H1 (cell line): ENCODE results near the gene CNGB1. TPM values are rescaled to one million over a fixed set of nuclear protein-coding genes. Genes with fewer than 3 reads are reported as not detected.
A peak's percentile ranks its signal among the peaks of the same experiment; 100 is the strongest.

Source experiments
- CTCF ChIA-PET: fragments of 300-600 bp; sonication (Branson Sonifier 250); formaldehyde crosslinking; loops from one replicate; lab custom pipeline; 2021; ENCODE audit not compliant: partially characterized antibody; lab: Charles Lee
- POLR2A ChIA-PET: fragments of 300-600 bp; sonication (Branson Sonifier 250); formaldehyde crosslinking; loops from one replicate; lab custom pipeline; 2021; ENCODE audit warnings: inconsistent platforms; ENCODE audit not compliant: partially characterized antibody; lab: Charles Lee
- DNase-seq, 2 experiments: peaks; one replicate each; pipeline versions ENCODE4 v3.0.0 to v3.0.0-alpha.2; 2010 to 2022; ENCODE audit warnings: low spot score in 2 of 2, low read depth in 1 of 2, mixed read lengths in 1 of 2
- FAIRE-seq: peaks from 2 replicates; lab custom pipeline; 2011; peaks lifted over from hg19 to GRCh38; lab: Jason Lieb, UNC
- H2AFZ ChIP-seq: 2 replicates; pipeline ENCODE4 v1.8.1; 2012; ENCODE audit warnings: low read length, inconsistent platforms
- H2AK5ac ChIP-seq: 2 replicates; pipeline ENCODE4 v1.6.1; 2013; ENCODE audit warnings: low read depth, low read length
- H2BK120ac ChIP-seq: replicated peaks from 2 replicates; pipeline ENCODE3; 2013; ENCODE audit warnings: low read depth, low read length, inconsistent platforms
- H2BK12ac ChIP-seq: 2 replicates; pipeline ENCODE4 v1.6.1; 2013; ENCODE audit warnings: low read depth, low read length
- H2BK15ac ChIP-seq: 2 replicates; pipeline ENCODE4 v1.6.1; 2013; ENCODE audit warnings: low read length
- H2BK20ac ChIP-seq: 2 replicates; pipeline ENCODE4 v1.6.1; 2013; ENCODE audit warnings: low read length
- H2BK5ac ChIP-seq: 2 replicates; pipeline ENCODE4 v1.6.1; 2013; ENCODE audit warnings: low read depth, low read length
- H3K14ac ChIP-seq: 2 replicates; pipeline ENCODE4 v1.6.1; 2013; ENCODE audit warnings: inconsistent platforms; ENCODE audit not compliant: insufficient read length
- H3K18ac ChIP-seq: 2 replicates; pipeline ENCODE4 v1.6.1; 2013; ENCODE audit warnings: low read length; ENCODE audit errors: extremely low read depth
- H3K23ac ChIP-seq: 2 replicates; pipeline ENCODE4 v1.6.1; 2013; ENCODE audit warnings: inconsistent platforms; ENCODE audit not compliant: insufficient read length
- H3K23me2 ChIP-seq: 2 replicates; pipeline ENCODE4 v1.6.1; 2013; ENCODE audit warnings: low read depth, low read length
- H3K27ac ChIP-seq: 2 replicates; pipeline ENCODE4 v1.6.1; 2011; ENCODE audit warnings: low read depth, low read length, inconsistent platforms
- H3K27me3 ChIP-seq, 4 experiments: replicated peaks in 1 of 4; 1 replicate in 1 of 4; 2 replicates in 3 of 4; pipeline versions ENCODE4 v1.6.1 to v1.8.1; 2011 to 2013; ENCODE audit warnings: low read length in 3 of 4, mild to moderate bottlenecking in 3 of 4, inconsistent platforms in 2 of 4, mixed read lengths in 2 of 4, moderate library complexity in 1 of 4; ENCODE audit not compliant: control insufficient read depth in 3 of 4, insufficient read depth in 3 of 4; ENCODE audit errors: extremely low read depth in 1 of 4
- H3K36me3 ChIP-seq, 4 experiments: 2 replicates each; pipeline versions ENCODE4 v1.6.1 to v1.8.1; 2011 to 2013; ENCODE audit warnings: mild to moderate bottlenecking in 4 of 4, low read length in 3 of 4, moderate library complexity in 2 of 4, control low read depth in 1 of 4, inconsistent platforms in 1 of 4; ENCODE audit not compliant: insufficient read depth in 4 of 4, control insufficient read depth in 2 of 4
- H3K4ac ChIP-seq: replicated peaks from 2 replicates; pipeline ENCODE3; 2013; ENCODE audit warnings: low read length, low read depth, mixed read lengths, inconsistent platforms; ENCODE audit not compliant: insufficient read length
- H3K4me1 ChIP-seq, 4 experiments: replicated peaks in 1 of 4; 1 replicate in 1 of 4; 2 replicates in 3 of 4; pipeline versions ENCODE4 v1.6.1 to v1.8.1; 2011 to 2013; ENCODE audit warnings: low read length in 3 of 4, inconsistent platforms in 2 of 4, mixed read lengths in 1 of 4; ENCODE audit not compliant: insufficient read depth in 4 of 4, control insufficient read depth in 3 of 4
- H3K4me2 ChIP-seq, 2 experiments: 2 replicates each; pipeline versions ENCODE4 v1.6.1 to v1.8.1; 2011 to 2013; ENCODE audit warnings: low read depth in 2 of 2, low read length in 2 of 2, control low read depth in 1 of 2, inconsistent platforms in 1 of 2, mild to moderate bottlenecking in 1 of 2; ENCODE audit not compliant: insufficient read depth in 1 of 2
- H3K4me3 ChIP-seq, 4 experiments: fragments of 200-600, 300-600 bp in 1 of 4; sonication (generic), shearing (Covaris generic), sonication (Bioruptor Twin) in 1 of 4; 2 replicates each; pipeline versions ENCODE4 v1.5.1 to v1.8.1; 2011 to 2016; ENCODE audit warnings: low read length in 4 of 4, low read depth in 3 of 4, control low read depth in 2 of 4, inconsistent platforms in 2 of 4, mild to moderate bottlenecking in 2 of 4, mixed read lengths in 1 of 4, moderate library complexity in 1 of 4; ENCODE audit not compliant: insufficient read depth in 2 of 4; ENCODE audit errors: extremely low read depth in 1 of 4
- H3K56ac ChIP-seq: replicated peaks from 2 replicates; pipeline ENCODE3; 2013; ENCODE audit warnings: low read depth, mild to moderate bottlenecking, mixed read lengths, low read length, inconsistent platforms; ENCODE audit not compliant: insufficient read length
- H3K79me1 ChIP-seq: 2 replicates; pipeline ENCODE4 v1.6.1; 2013; ENCODE audit warnings: low read depth, low read length, control low read depth
- H3K79me2 ChIP-seq, 2 experiments: 2 replicates each; pipeline versions ENCODE4 v1.6.1 to v1.8.1; 2012 to 2013; ENCODE audit warnings: low read length in 2 of 2, mild to moderate bottlenecking in 2 of 2, inconsistent platforms in 1 of 2; ENCODE audit not compliant: insufficient read depth in 2 of 2, control insufficient read depth in 1 of 2
- H3K9ac ChIP-seq, 4 experiments: replicated peaks in 1 of 4; 1 replicate in 1 of 4; 2 replicates in 3 of 4; pipeline versions ENCODE4 v1.6.1 to v1.8.1; 2011 to 2013; ENCODE audit warnings: low read depth in 3 of 4, low read length in 3 of 4, control low read depth in 2 of 4, mild to moderate bottlenecking in 2 of 4, moderate library complexity in 2 of 4, inconsistent platforms in 1 of 4; ENCODE audit errors: extremely low read depth in 1 of 4
- H3K9me3 ChIP-seq, 2 experiments: 2 replicates each; pipeline versions ENCODE4 v1.6.1 to v1.8.1; 2012 to 2013; ENCODE audit warnings: mild to moderate bottlenecking in 2 of 2, moderate library complexity in 2 of 2, control low read depth in 1 of 2, inconsistent platforms in 1 of 2, low read depth in 1 of 2, low read length in 1 of 2, mixed read lengths in 1 of 2; ENCODE audit not compliant: insufficient read depth in 2 of 2
- H4K20me1 ChIP-seq, 2 experiments: replicated peaks in 1 of 2; 2 replicates each; pipeline versions ENCODE3 to v1.8.1; 2011 to 2013; ENCODE audit warnings: inconsistent platforms in 2 of 2, low read length in 2 of 2, mild to moderate bottlenecking in 1 of 2; ENCODE audit not compliant: insufficient read depth in 2 of 2, control insufficient read depth in 1 of 2
- H4K5ac ChIP-seq: 2 replicates; pipeline ENCODE4 v1.6.1; 2013; ENCODE audit warnings: low read length, low read depth, mixed read lengths, inconsistent platforms; ENCODE audit not compliant: insufficient read length
- H4K8ac ChIP-seq: 2 replicates; pipeline ENCODE4 v1.8.0; 2013; ENCODE audit warnings: mild to moderate bottlenecking, moderate library complexity, low read length, inconsistent platforms; ENCODE audit not compliant: insufficient read depth; ENCODE audit errors: extremely low read depth
- H4K91ac ChIP-seq: replicated peaks from 2 replicates; pipeline ENCODE3; 2013; ENCODE audit warnings: low read length, mixed read lengths, inconsistent platforms; ENCODE audit not compliant: insufficient read length
- BACH1 ChIP-seq: IDR thresholded peaks from 2 replicates; pipeline ENCODE4 v1.6.1; 2012; ENCODE audit warnings: low read length, improper control_type of control experiment
- KDM5A ChIP-seq: fragments of 200-600 bp; IDR thresholded peaks from 2 replicates; pipeline ENCODE4 v1.7.1; 2012; ENCODE audit warnings: mild to moderate bottlenecking, low read length, inconsistent platforms, mixed read lengths
- POLR2A ChIP-seq, 2 experiments: IDR thresholded peaks; 1 replicate in 1 of 2; 2 replicates in 1 of 2; pipeline ENCODE4 v1.6.1; 2011; ENCODE audit warnings: low read depth in 2 of 2, low read length in 2 of 2, mild to moderate bottlenecking in 2 of 2; ENCODE audit errors: control extremely low read depth in 1 of 2
- RBBP5 ChIP-seq: IDR thresholded peaks from 2 replicates; pipeline ENCODE4 v1.7.1; 2012; ENCODE audit warnings: low read depth, mild to moderate bottlenecking, inconsistent platforms, low read length, moderate library complexity, borderline replicate concordance
- TEAD4 ChIP-seq: IDR thresholded peaks from 2 replicates; pipeline ENCODE4 v1.6.1; 2012; ENCODE audit warnings: low read depth, low read length, inconsistent platforms, mixed read lengths
- WGBS, 2 experiments: shearing (Covaris generic) in 1 of 2; methylation state at CpG; one replicate each; pipeline versions ENCODE4 v1.1.6 to v1.1.7; 2013 to 2015; ENCODE audit warnings: low lambda C conversion rate in 2 of 2, mixed read lengths in 2 of 2, inconsistent platforms in 1 of 2, low coverage in 1 of 2, missing lambda C conversion rate in 1 of 2; ENCODE audit not compliant: insufficient replicate concordance in 2 of 2, insufficient coverage in 1 of 2, insufficient read length in 1 of 2; ENCODE audit errors: extremely low coverage in 1 of 2, missing lambda C conversion rate in 1 of 2; 5-methylcytosine and 5-hydroxymethylcytosine counted together
- polyA plus RNA-seq, 7 experiments: library from polyadenylated mRNA; depleted of rRNA in 3 of 7; stranded (reverse) in 5 of 7; unstranded in 2 of 7; fragments of >200 nt in 5 of 7; fragments of 200-250 nt in 2 of 7; gene quantifications; 1 replicate in 5 of 7; 2 replicates in 1 of 7; 4 replicates in 1 of 7; pipeline versions ENCODE4 v1.2.1 to v1.2.3, GENCODE V29; 2011 to 2013; ENCODE audit warnings: missing spikeins in 2 of 7, mixed read lengths in 2 of 7
- total RNA-seq: library from RNA; stranded (reverse); fragmentation: NEBNext Ultra II Directional; extraction: Animal tissue kit (Norgen Biotek cat#: 25700); gene quantifications from 2 replicates; pipeline ENCODE4 v1.2.1, GENCODE V29; 2021

Gene CNGB1
- total and polyA plus RNA-seq, 2 of the 8 experiments (the other 6 are each of a cell fraction or from before 2014, with no cell fraction given), result not detected

DNA sequence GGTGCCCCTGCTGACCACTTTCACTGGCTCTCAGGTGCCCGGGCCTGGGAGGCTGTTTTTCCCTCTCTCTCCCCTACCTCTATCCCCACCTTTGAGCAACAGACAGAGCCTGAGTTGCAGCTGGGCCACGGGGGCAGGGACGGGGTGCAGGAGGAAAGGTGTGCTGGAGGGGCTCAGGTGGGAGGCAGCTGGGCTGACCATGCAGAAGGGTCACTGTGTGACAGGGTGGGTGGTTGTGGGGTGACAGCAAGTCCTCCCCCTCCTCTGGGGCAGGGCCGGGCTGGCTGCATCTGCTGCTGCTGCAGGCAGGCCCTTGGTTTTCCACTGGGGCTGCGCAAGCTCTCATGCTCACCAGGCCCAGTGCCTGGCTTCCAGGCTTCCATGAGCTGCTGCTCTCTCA, 23.0 kb upstream of the CNGB1 start:
- H3K4ac ChIP-seq, result no peak overlapping the region

More for the DNA sequence above, 23.0 kb upstream of the CNGB1 start:
- Histone ChIP-seq H3K4me1 (peaks cover 0 to 5% (median 2%) of the 10 kb centered on the region in 4 experiments; a peak in 3 of 7 replicates), H2AK5ac (no peak overlapping the region), H3K27ac (no peak overlapping the region), H3K27me3 (no peaks in the 10 kb centered on the region; a peak in 1 of 7 replicates), H3K9me3 (no peaks in the 10 kb centered on the region), H3K18ac (no peak overlapping the region), H2BK12ac (no peak overlapping the region), H2BK20ac (no peak overlapping the region), H2BK5ac (no peak overlapping the region), H3K4me2 (no peak overlapping the region)
- DNase-seq, result no peak
- ChIA-PET CTCF (interaction anchor here (0.6 to 26.3 kb wide), 16 partner anchors 11 to 271 kb away, joined by 3 to 305 read pairs (median 4); a partner anchor contains a TSS), POLR2A (interaction anchor here (0.6 to 2.3 kb wide), 2 partner anchors 10 to 170 kb away, joined by 4 to 9 read pairs; no protein-coding TSS in a partner anchor)
- TF ChIP-seq TEAD4 (no peak), POLR2A (IDR thresholded peaks at IDR 0.05; ENCODE audit: control extremely low read depth in 1 of 2, low read depth in 2 of 2, low read length in 2 of 2) (no peak), KDM5A (no peak), RBBP5 (no peak), BACH1 (no peak)
- TF ChIP-seq, all 59 proteins: peak for 0
- H4K8ac ChIP-seq, result peak overlapping the region; percentile 8; the same call in 1 of the 2 replicates
- no peak overlapping the region for H2BK120ac ChIP-seq
- WGBS, 2 experiments, result 96% methylated on average over 4 of the region's 5 CpGs; no CpG with 5 or more reads in 1 of the 2 experiments
- H3K23ac ChIP-seq, result no peak overlapping the region
- H3K36me3 ChIP-seq, result peaks cover 0 to 12% (median 3%) of the 10 kb centered on the region in 4 experiments; a peak in 4 of 8 replicates
- H2BK15ac ChIP-seq, result no peak overlapping the region
- no peak overlapping the region for H3K56ac ChIP-seq
- H4K91ac ChIP-seq, result no peak overlapping the region
- no peak for FAIRE-seq
- peaks cover 1 to 7% of the 10 kb centered on the region in 2 experiments for H4K20me1 ChIP-seq
- H3K14ac ChIP-seq, result no peak overlapping the region
- no peaks in the 10 kb centered on the region for H3K23me2 ChIP-seq
- no peaks in the 10 kb centered on the region for H3K79me2 ChIP-seq
- H4K5ac ChIP-seq, result no peak overlapping the region
- H2AFZ ChIP-seq, result no peak overlapping the region
- no peak overlapping the region for H3K9ac ChIP-seq
- no peaks in the 10 kb centered on the region for H3K79me1 ChIP-seq
- H3K4me3 ChIP-seq, result no peak overlapping the region
